K562 (cell line): Measurements from ENCODE around the gene SHISAL1. TPM values are rescaled to one million over a fixed set of nuclear protein-coding genes. Genes with fewer than 3 reads are reported as not detected.

Experiments used
- polyA plus RNA-seq, 8 experiments: library from polyadenylated mRNA; depleted of rRNA in 4 of 8; stranded (reverse) in 5 of 8; unstranded in 3 of 8; fragments of >200 nt; fragmentation: Nextera tagmentation in 2 of 8; fragmentation: Illumina TruSeq in 1 of 8; extraction: Ambion mirVana in 2 of 8; extraction: Trizol in 1 of 8; gene quantifications; 2 replicates each; pipeline versions ENCODE4 v1.2.1 to v1.2.3, GENCODE V29; 2011 to 2014; ENCODE audit warnings: inconsistent platforms in 1 of 8, missing spikeins in 1 of 8
- total RNA-seq, 7 experiments: library from RNA; depleted of rRNA in 6 of 7; stranded (reverse); fragments of >200 nt in 6 of 7; fragmentation: Illumina TruSeq in 2 of 7; extraction: Trizol in 2 of 7; gene quantifications; 2 replicates each; pipeline versions ENCODE4 v1.2.1 to v1.2.3, GENCODE V29; 2011 to 2021; ENCODE audit warnings: low replicate concordance in 1 of 7
- TF ChIP-seq, protein P1 (sequence below): fragments of 450-650 bp; IDR thresholded peaks from 2 replicates; pipeline ENCODE4 v1.6.1; 2016; ENCODE audit warnings: low read depth

SHISAL1 gene
- total and polyA plus RNA-seq, 9 of the 15 experiments (the other 6 are each of a cell fraction or from before 2014, with no cell fraction given), result not detected

DNA sequence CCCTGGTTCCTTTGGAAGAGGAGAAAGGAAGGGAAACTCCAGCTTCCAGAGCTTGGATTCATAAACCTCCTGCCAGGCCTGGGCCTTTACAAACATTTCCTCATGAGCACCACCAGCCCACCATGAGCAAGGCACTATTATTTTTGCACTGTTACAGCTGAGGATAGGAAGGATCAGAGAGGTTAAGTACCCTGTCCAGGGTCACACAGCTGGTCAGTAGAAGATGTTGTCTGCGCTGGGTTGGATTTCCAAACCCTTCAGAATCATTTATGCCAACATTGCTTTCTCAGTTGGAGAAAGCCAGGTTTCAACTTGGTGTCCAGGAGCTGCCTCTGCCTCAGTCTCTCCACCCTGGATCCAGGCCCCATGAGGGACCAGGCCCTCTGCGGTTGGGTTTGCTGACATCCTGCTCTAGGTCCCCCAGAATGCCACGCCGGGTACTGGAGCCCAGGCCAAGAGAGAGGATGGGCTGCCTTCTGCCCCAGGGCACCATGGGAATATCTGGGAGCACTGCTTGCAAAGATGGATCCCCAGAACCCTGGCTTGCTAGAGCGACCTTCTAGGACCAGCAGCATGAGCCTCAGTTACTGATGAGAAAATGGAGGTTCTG is 29.7 kb upstream of the SHISAL1 start (continued):
- TF ChIP-seq, protein P1, sequence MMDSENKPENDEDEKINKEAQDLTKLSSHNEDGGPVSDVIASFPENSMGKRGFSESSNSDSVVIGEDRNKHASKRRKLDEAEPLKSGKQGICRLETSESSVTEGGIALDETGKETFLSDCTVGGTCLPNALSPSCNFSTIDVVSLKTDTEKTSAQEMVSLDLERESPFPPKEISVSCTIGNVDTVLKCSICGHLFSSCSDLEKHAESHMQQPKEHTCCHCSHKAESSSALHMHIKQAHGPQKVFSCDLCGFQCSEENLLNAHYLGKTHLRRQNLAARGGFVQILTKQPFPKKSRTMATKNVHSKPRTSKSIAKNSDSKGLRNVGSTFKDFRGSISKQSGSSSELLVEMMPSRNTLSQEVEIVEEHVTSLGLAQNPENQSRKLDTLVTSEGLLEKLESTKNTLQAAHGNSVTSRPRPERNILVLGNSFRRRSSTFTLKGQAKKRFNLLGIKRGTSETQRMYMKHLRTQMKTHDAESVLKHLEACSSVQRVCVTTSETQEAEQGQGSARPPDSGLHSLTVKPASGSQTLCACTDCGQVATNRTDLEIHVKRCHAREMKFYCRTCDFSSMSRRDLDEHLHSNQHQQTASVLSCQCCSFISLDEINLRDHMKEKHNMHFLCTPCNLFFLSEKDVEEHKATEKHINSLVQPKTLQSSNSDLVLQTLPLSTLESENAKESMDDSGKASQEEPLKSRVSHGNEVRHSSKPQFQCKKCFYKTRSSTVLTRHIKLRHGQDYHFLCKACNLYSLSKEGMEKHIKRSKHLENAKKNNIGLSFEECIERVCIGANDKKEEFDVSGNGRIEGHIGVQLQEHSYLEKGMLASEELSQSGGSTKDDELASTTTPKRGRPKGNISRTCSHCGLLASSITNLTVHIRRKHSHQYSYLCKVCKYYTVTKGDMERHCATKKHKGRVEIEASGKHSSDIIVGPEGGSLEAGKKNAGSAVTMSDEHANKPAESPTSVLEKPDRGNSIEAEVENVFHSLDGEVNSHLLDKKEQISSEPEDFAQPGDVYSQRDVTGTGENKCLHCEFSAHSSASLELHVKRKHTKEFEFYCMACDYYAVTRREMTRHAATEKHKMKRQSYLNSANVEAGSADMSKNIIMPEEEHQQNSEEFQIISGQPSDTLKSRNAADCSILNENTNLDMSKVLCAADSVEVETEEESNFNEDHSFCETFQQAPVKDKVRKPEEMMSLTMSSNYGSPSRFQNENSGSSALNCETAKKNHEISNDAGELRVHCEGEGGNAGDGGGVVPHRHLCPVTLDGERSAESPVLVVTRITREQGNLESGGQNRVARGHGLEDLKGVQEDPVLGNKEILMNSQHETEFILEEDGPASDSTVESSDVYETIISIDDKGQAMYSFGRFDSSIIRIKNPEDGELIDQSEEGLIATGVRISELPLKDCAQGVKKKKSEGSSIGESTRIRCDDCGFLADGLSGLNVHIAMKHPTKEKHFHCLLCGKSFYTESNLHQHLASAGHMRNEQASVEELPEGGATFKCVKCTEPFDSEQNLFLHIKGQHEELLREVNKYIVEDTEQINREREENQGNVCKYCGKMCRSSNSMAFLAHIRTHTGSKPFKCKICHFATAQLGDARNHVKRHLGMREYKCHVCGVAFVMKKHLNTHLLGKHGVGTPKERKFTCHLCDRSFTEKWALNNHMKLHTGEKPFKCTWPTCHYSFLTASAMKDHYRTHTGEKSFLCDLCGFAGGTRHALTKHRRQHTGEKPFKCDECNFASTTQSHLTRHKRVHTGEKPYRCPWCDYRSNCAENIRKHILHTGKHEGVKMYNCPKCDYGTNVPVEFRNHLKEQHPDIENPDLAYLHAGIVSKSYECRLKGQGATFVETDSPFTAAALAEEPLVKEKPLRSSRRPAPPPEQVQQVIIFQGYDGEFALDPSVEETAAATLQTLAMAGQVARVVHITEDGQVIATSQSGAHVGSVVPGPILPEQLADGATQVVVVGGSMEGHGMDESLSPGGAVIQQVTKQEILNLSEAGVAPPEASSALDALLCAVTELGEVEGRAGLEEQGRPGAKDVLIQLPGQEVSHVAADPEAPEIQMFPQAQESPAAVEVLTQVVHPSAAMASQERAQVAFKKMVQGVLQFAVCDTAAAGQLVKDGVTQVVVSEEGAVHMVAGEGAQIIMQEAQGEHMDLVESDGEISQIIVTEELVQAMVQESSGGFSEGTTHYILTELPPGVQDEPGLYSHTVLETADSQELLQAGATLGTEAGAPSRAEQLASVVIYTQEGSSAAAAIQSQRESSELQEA, result no peak
